HCT116 (cell line): ENCODE measurements around the gene ZNF335. TPM values are rescaled to one million over a fixed set of nuclear protein-coding genes. Genes with fewer than 3 reads are reported as not detected.

Experiments used
- ATAC-seq: fragments of 200-7000 bp; cut with Tn5 transposase; 2 replicates; pipeline ENCODE4 v1.9.1; 2020; ENCODE audit warnings: mild to moderate bottlenecking, moderate library complexity
- BruUV-seq: library from RNA; stranded (reverse); fragments of 400-500 nt; replicated peaks from 2 replicates; lab custom pipeline; 2021; lab: Mats Ljungman, UMichigan
- CTCF ChIA-PET: fragments of 300-600 bp; sonication (Branson Sonifier 250); formaldehyde crosslinking; loops from one replicate; lab custom pipeline; 2021; ENCODE audit warnings: antibody characterized with exemption; lab: Charles Lee
- POLR2A ChIA-PET: fragments of 300-600, 350-600 bp; sonication (Branson Sonifier 250); formaldehyde crosslinking; loops from one replicate; lab custom pipeline; 2021; ENCODE audit warnings: antibody characterized with exemption; lab: Charles Lee
- RAD21 ChIA-PET, 2 experiments: fragments of 300-600 bp; sonication (Branson Sonifier 250); formaldehyde crosslinking; loops; one replicate each; lab custom pipeline; 2023; ENCODE audit warnings: low total read pairs in 2 of 2; ENCODE audit not compliant: uncharacterized antibody in 2 of 2, unreplicated experiment in 2 of 2, low non-redundant PET in 1 of 2; lab: Charles Lee
- DNase-seq: peaks from one replicate; pipeline ENCODE4 v3.0.0-alpha.2; 2010; ENCODE audit warnings: low read depth, low spot score
- H2AFZ ChIP-seq: fragments of 200-600 bp; shearing (Covaris generic), sonication (generic); 2 replicates; pipeline ENCODE4 v1.6.1; 2017; ENCODE audit warnings: low read depth, mixed run types, mixed read lengths, antibody characterized with exemption, low read length; ENCODE audit not compliant: poor library complexity, severe bottlenecking
- H3K27ac ChIP-seq: 2 replicates; pipeline ENCODE4 v1.5.1; 2012; ENCODE audit warnings: low read depth, low read length
- H3K27me3 ChIP-seq: fragments of 200-600 bp; sonication (generic); 2 replicates; pipeline ENCODE4 v1.6.1; 2016; ENCODE audit warnings: mixed run types, low read length, mixed read lengths; ENCODE audit not compliant: insufficient read depth
- H3K36me3 ChIP-seq, 2 experiments: fragments of 200-500 bp in 1 of 2; fragments of 200-600 bp in 1 of 2; sonication (Bioruptor generic) in 1 of 2; sonication (generic) in 1 of 2; 2 replicates each; pipeline versions ENCODE4 v1.5.1 to v1.6.1; 2014 to 2016; ENCODE audit warnings: low read length in 2 of 2, inconsistent platforms in 1 of 2, mixed read lengths in 1 of 2, mixed run types in 1 of 2; ENCODE audit not compliant: insufficient read depth in 2 of 2, control insufficient read depth in 1 of 2
- H3K4me1 ChIP-seq, 2 experiments: fragments of 200-600 bp in 1 of 2; sonication (generic) in 1 of 2; 2 replicates each; pipeline versions ENCODE4 v1.5.1 to v1.6.1; 2012 to 2017; ENCODE audit warnings: low read length in 2 of 2, inconsistent platforms in 1 of 2, mild to moderate bottlenecking in 1 of 2, mixed read lengths in 1 of 2, mixed run types in 1 of 2, moderate library complexity in 1 of 2; ENCODE audit not compliant: insufficient read depth in 2 of 2, control insufficient read depth in 1 of 2
- H3K4me2 ChIP-seq: fragments of 200-600 bp; sonication (generic); 2 replicates; pipeline ENCODE4 v1.6.1; 2017; ENCODE audit warnings: mixed run types, low read length, mixed read lengths
- H3K4me3 ChIP-seq, 2 experiments: fragments of 200-600 bp in 1 of 2; sonication (generic) in 1 of 2; replicated peaks in 1 of 2; 2 replicates each; pipeline ENCODE4 v1.5.1; 2011 to 2016; ENCODE audit warnings: low read length in 2 of 2, control low read depth in 1 of 2, low read depth in 1 of 2, mild to moderate bottlenecking in 1 of 2, mixed read lengths in 1 of 2, mixed run types in 1 of 2
- H3K79me2 ChIP-seq: fragments of 200-600 bp; sonication (generic); 2 replicates; pipeline ENCODE4 v1.6.1; 2017; ENCODE audit warnings: mild to moderate bottlenecking, mixed run types, low read length, moderate library complexity, mixed read lengths; ENCODE audit not compliant: insufficient read depth
- H3K9ac ChIP-seq: fragments of 200-600 bp; sonication (generic); 2 replicates; pipeline ENCODE4 v1.6.1; 2016; ENCODE audit warnings: low read length, mixed read lengths
- H3K9me2 ChIP-seq: fragments of 200-600 bp; sonication (generic), shearing (Covaris generic); 2 replicates; pipeline ENCODE4 v1.6.1; 2017; ENCODE audit warnings: mixed run types, mild to moderate bottlenecking, moderate library complexity; ENCODE audit not compliant: insufficient read depth
- H3K9me3 ChIP-seq, 2 experiments: fragments of 200-500 bp in 1 of 2; fragments of 200-600 bp in 1 of 2; sonication (Bioruptor generic) in 1 of 2; sonication (generic) in 1 of 2; 2 replicates each; pipeline ENCODE4 v1.6.1; 2014 to 2017; ENCODE audit warnings: low read length in 2 of 2, mixed read lengths in 2 of 2, inconsistent platforms in 1 of 2, low read depth in 1 of 2, mild to moderate bottlenecking in 1 of 2, mixed run types in 1 of 2, moderate library complexity in 1 of 2; ENCODE audit not compliant: control insufficient read depth in 1 of 2, insufficient read depth in 1 of 2
- H4K20me1 ChIP-seq: fragments of 200-600 bp; sonication (generic), shearing (Covaris generic); 2 replicates; pipeline ENCODE4 v1.6.1; 2017; ENCODE audit warnings: mixed run types, mild to moderate bottlenecking, moderate library complexity; ENCODE audit not compliant: insufficient read depth
- CEBPB ChIP-seq: IDR thresholded peaks from 2 replicates; pipeline ENCODE4 v1.6.1; 2012; ENCODE audit warnings: low read depth
- ELF1 ChIP-seq: IDR thresholded peaks from 2 replicates; pipeline ENCODE4 v1.6.1; 2012; ENCODE audit warnings: low read depth, borderline replicate concordance
- EZH2 ChIP-seq: fragments of 200-600 bp; sonication (generic); IDR thresholded peaks from 2 replicates; pipeline ENCODE4 v1.6.1; 2017; ENCODE audit warnings: antibody characterized with exemption, mixed run types
- FOSL1 ChIP-seq: IDR thresholded peaks from 2 replicates; pipeline ENCODE4 v1.6.1; 2012; ENCODE audit warnings: low read depth
- POLR2A ChIP-seq: IDR thresholded peaks from 2 replicates; pipeline ENCODE4 v1.7.0; 2011; ENCODE audit warnings: borderline replicate concordance; ENCODE audit not compliant: insufficient read depth, insufficient read length; ENCODE audit errors: extremely low read depth
- RAD21 ChIP-seq: IDR thresholded peaks from 2 replicates; pipeline ENCODE4 v1.6.1; 2012; ENCODE audit warnings: low read depth, mild to moderate bottlenecking
- SIN3A ChIP-seq: IDR thresholded peaks from 2 replicates; pipeline ENCODE4 v1.6.1; 2012; ENCODE audit warnings: low read depth
- SRF ChIP-seq: IDR thresholded peaks from 2 replicates; pipeline ENCODE4 v1.6.1; 2012; ENCODE audit warnings: low read depth
- TCF7L2 ChIP-seq: IDR thresholded peaks from 2 replicates; pipeline ENCODE4 v1.7.0; 2011; ENCODE audit warnings: borderline replicate concordance, inconsistent platforms; ENCODE audit not compliant: insufficient read depth, insufficient read length; ENCODE audit errors: extremely low read depth
- ZFX ChIP-seq: fragments of 450-650 bp; IDR thresholded peaks from 2 replicates; pipeline ENCODE4 v1.6.1; 2017
- intact Hi-C: fragments of 100-400 bp; cut with micrococcal nuclease; formaldehyde crosslinking; loops from 2 replicates; pipeline ENCODE4 v1.10.0; 2022
- total RNA-seq: library from RNA; stranded (reverse); gene quantifications from one replicate; pipeline ENCODE4 v1.2.1, GENCODE V29; 2021; ENCODE audit not compliant: unreplicated experiment
- TF ChIP-seq, protein P1 (sequence below): IDR thresholded peaks from 2 replicates; pipeline ENCODE4 v1.6.1; 2011; ENCODE audit warnings: mild to moderate bottlenecking, low read length, moderate library complexity; ENCODE audit not compliant: insufficient replicate concordance; ENCODE audit errors: extremely low read depth
- TF ChIP-seq, protein P2 (sequence below): IDR thresholded peaks from 2 replicates; pipeline ENCODE4 v1.6.1; 2012

The ZNF335 gene
- total RNA-seq, 1 experiment from 2014 or later, result 20.8 TPM

DNA sequence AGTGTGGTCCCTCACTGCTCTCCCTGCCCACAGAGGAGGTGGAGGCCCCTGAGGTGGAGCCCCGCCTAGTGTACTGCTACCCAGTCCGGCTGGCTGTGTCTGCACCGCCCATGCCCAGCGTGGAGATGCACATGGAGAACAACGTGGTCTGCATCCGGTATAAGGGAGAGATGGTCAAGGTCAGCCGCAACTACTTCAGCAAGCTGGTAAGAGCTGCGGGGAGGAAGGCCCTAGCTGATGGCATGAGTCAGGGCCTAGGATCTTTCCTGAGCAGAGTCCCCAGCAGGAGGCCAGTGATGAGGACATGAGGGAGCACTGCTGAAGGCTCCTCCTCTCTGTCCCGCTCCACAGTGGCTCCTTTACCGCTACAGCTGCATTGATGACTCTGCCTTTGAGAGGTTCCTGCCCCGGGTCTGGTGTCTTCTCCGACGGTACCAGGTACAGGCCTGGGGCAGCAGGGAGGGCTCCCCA lies 26.3 kb downstream of the ZNF335 start:
- RAD21 ChIA-PET, result no interaction called here
- no peaks in the 10 kb centered on the region for H4K20me1 ChIP-seq
- H3K79me2 ChIP-seq, result no peaks in the 10 kb centered on the region
- TF ChIP-seq, protein P1, sequence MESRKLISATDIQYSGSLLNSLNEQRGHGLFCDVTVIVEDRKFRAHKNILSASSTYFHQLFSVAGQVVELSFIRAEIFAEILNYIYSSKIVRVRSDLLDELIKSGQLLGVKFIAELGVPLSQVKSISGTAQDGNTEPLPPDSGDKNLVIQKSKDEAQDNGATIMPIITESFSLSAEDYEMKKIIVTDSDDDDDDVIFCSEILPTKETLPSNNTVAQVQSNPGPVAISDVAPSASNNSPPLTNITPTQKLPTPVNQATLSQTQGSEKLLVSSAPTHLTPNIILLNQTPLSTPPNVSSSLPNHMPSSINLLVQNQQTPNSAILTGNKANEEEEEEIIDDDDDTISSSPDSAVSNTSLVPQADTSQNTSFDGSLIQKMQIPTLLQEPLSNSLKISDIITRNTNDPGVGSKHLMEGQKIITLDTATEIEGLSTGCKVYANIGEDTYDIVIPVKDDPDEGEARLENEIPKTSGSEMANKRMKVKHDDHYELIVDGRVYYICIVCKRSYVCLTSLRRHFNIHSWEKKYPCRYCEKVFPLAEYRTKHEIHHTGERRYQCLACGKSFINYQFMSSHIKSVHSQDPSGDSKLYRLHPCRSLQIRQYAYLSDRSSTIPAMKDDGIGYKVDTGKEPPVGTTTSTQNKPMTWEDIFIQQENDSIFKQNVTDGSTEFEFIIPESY, result no peak
- TF ChIP-seq ZFX (no peak), ELF1 (no peak), RAD21 (no peak), SRF (no peak), CEBPB (no peak), EZH2 (no peak), POLR2A (no peak), TCF7L2 (no peak), SIN3A (no peak), FOSL1 (no peak)
- TF ChIP-seq, protein P2, sequence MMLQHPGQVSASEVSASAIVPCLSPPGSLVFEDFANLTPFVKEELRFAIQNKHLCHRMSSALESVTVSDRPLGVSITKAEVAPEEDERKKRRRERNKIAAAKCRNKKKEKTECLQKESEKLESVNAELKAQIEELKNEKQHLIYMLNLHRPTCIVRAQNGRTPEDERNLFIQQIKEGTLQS, result no peak
- no peak overlapping the region for H3K9ac ChIP-seq
- peaks cover 0 to 4% of the 10 kb centered on the region in 2 experiments; a peak in 1 of 4 replicates for H3K4me1 ChIP-seq
- no peak overlapping the region for H2AFZ ChIP-seq
- no peaks in the 10 kb centered on the region for H3K9me3 ChIP-seq
- no peaks in the 10 kb centered on the region for H3K9me2 ChIP-seq
- POLR2A ChIA-PET, result no interaction called here
- ATAC-seq, result peak; percentile 14; the same call in 1 of the 2 replicates
- no peak for DNase-seq
- H3K4me2 ChIP-seq, result no peak overlapping the region
- H3K27ac ChIP-seq, result no peak overlapping the region
- intact Hi-C loops, result no loop called here
- CTCF ChIA-PET, result interaction anchor here (1.0 kb wide), 1 partner anchor 24 kb away, joined by 4 read pairs; no protein-coding TSS in a partner anchor
- H3K4me3 ChIP-seq, result no peak overlapping the region
- H3K27me3 ChIP-seq, result no peaks in the 10 kb centered on the region
- no TSS peak for BruUV-seq
- H3K36me3 ChIP-seq, result peaks cover 35 to 46% of the 10 kb centered on the region in 2 experiments; a peak in 3 of 4 replicates
